ENCODE results near the gene KDF1. TPM values are rescaled to one million over a fixed set of nuclear protein-coding genes. Genes with fewer than 3 reads are reported as not detected.
A peak's percentile ranks its signal among the peaks of the same experiment; 100 is the strongest.

Gene KDF1
- total RNA-seq, 2 donors from 2014 or later: not detected

DNA sequence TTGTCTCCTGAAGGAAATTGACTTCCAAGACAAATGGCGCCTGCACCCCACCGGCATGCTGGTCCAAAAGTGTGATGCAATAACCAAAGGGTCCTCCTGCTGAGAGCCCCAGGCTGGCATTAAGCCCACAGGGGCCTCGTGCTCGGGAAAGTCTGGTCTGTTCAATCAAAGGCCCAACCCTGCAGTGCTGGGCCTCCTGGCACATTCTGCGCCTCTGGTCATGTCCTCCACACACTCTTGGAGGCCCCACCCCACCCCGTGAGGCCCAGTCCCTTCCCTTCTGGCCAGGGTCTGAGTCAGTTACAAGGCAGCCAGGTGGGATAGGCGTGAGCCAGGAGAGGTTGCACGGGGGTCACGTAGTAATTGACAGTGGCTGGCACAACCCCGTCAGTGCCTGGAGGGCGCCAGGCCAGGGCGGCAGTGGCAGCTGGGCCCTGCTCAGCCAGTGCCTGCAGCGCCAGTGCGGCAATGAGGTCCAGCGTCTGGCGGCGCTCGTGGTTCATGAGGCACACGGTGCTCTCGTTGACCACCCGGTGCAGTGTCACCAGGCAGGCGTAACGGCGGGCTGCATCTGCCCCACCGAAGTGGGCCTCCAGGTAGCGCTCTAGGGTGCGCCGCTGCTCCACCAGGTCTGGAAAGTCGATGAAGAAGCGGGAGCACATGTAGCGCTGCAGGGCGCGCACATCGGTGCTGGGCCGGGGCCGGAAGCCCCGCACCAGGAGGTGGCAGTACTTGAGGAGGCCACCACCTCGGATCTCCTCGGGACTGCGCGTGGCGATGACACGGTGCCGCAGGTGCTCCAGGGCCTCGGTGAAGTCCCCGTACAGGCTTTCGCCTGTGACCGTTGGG, 45.6 kb upstream of the KDF1 start:
- Histone ChIP-seq H3K4me1 (ENCODE audit: control insufficient read depth in 1 of 2, low read depth in 2 of 2) (peaks cover 23 to 89% of the 10 kb centered on the region in 2 donors), H3K27ac (no peak overlapping the region)
- no peak for ATAC-seq (ENCODE audit: insufficient number of reproducible peaks, low FRiP score, low read depth)

DNA sequence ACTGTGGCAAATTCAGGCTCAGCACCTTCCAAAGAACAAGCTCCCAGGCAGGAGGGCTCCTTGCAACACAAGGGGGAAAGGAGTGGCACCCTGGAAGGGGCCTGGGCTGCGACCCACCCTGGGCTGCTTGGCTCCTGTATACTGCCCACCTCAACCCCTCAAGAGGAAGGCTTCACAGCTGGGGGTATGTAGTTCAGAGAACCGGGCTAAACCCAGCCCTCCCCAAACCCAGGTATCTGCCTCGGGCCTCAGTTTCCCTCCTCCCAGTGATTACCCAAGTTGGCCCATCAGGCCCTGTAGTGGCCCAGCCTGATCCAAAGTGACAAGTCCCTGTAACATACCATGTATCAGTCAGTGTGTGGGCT, 44.9 kb upstream of the KDF1 start:
- DNase-seq (ENCODE audit: low spot score) (no peak), ATAC-seq (ENCODE audit: insufficient number of reproducible peaks, low FRiP score, low read depth) (no peak)
- peak overlapping the region in 1 of 2 donors; percentile 35 for H3K27ac ChIP-seq
- no peak overlapping the region for H3K4me3 ChIP-seq
- H3K9me3 ChIP-seq: no peaks in the 10 kb centered on the region
- TF ChIP-seq, protein P1, sequence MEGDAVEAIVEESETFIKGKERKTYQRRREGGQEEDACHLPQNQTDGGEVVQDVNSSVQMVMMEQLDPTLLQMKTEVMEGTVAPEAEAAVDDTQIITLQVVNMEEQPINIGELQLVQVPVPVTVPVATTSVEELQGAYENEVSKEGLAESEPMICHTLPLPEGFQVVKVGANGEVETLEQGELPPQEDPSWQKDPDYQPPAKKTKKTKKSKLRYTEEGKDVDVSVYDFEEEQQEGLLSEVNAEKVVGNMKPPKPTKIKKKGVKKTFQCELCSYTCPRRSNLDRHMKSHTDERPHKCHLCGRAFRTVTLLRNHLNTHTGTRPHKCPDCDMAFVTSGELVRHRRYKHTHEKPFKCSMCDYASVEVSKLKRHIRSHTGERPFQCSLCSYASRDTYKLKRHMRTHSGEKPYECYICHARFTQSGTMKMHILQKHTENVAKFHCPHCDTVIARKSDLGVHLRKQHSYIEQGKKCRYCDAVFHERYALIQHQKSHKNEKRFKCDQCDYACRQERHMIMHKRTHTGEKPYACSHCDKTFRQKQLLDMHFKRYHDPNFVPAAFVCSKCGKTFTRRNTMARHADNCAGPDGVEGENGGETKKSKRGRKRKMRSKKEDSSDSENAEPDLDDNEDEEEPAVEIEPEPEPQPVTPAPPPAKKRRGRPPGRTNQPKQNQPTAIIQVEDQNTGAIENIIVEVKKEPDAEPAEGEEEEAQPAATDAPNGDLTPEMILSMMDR (IDR thresholded peaks at IDR 0.05): no peak
- H3K36me3 ChIP-seq: peaks cover 17% of the 10 kb centered on the region
- no peaks in the 10 kb centered on the region for H3K27me3 ChIP-seq (replicated peaks; ENCODE audit: insufficient read depth)
- H3K4me1 ChIP-seq (ENCODE audit: control insufficient read depth in 1 of 2, low read depth in 2 of 2): peaks cover 29 to 90% of the 10 kb centered on the region in 2 donors

More for the DNA sequence above, 45.6 kb upstream of the KDF1 start:
- TF ChIP-seq, protein P1 (IDR thresholded peaks at IDR 0.05): no peak
- H3K4me3 ChIP-seq: no peak overlapping the region
- no peak for DNase-seq (ENCODE audit: low spot score)
- H3K36me3 ChIP-seq: peaks cover 17% of the 10 kb centered on the region
- H3K9me3 ChIP-seq: no peaks in the 10 kb centered on the region
- no peaks in the 10 kb centered on the region for H3K27me3 ChIP-seq (replicated peaks; ENCODE audit: insufficient read depth)

DNA sequence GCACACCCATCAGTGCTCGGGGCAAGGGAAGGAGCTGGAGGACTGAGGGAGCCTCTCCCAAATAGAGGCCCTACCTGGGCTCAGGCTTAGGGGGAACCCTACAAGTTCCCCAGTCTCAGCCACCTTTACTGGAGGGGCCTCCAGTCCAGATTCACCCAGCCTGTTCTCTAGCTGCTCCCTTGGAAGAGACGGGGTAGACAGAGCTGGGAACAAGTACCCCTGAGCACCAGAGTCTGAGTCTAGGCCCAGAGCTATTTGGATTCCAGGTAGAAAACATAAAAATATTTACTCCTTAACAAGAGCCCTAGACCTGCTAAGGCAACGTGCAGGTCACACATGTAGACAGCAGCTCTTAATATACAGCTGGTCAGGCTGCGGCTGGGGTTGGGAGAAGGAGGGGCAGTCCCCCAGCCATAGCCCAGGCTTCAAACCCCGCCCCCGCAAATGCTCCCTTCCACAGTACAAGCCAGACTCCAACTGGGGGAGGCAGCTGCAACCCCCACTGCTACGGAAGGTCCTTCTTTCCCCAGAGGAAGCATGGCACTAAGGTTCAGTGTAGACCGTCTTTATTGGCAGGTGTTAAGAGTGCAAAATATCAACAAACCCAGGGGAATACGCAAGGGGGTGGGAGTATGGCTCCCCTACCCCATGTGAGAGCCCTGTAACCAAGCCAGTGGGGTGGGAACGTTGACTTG, 44.4 kb upstream of the KDF1 start:
- Histone ChIP-seq H3K36me3 (peaks cover 17% of the 10 kb centered on the region), H3K4me1 (ENCODE audit: control insufficient read depth in 1 of 2, low read depth in 2 of 2) (peaks cover 32 to 90% of the 10 kb centered on the region in 2 donors), H3K4me3 (no peak overlapping the region), H3K27ac (peak overlapping the region; percentile 35 to 52), H3K9me3 (no peaks in the 10 kb centered on the region), H3K27me3 (replicated peaks; ENCODE audit: insufficient read depth) (no peaks in the 10 kb centered on the region)
- TF ChIP-seq, protein P1 (IDR thresholded peaks at IDR 0.05): no peak
- DNase-seq (ENCODE audit: low spot score) (no peak), ATAC-seq (ENCODE audit: insufficient number of reproducible peaks, low FRiP score, low read depth) (no peak)

DNA sequence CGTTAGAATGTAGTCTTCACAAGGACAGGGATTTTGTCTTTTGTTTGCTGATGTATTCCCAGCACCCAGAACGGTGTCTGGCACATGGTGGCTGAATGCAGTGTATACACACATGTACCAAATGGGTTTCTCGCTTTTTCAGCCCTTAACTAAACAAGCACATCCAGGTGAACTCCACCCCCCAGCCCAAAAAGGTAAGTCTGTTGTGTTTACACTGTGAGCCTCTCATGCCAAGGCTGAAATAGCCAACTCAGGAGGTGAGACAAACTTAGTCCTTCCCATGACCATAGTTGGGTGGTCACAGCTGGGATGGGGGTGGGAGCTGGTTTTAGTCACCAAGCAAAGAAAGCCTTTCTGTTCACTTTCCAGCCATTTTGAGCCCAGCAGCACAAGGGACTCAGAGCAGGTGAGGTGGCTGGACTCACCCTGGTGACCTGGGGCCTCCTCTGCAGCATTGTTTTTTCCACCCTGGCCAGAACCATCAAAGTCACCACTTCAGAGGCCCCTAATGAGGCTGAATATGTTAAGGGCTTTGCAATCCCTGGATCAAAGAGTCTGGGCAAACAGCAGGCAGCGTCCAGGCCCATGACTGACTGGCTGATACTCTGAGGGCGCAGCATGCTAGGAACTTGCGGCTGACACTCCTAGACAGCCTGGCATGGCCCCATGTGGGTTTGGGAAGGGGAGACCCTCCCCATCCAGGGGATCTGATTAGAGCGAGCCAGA, 43.6 kb upstream of the KDF1 start:
- H3K4me3 ChIP-seq: no peak overlapping the region
- peak overlapping the region; percentile 35 to 52 for H3K27ac ChIP-seq
- no peak for ATAC-seq (ENCODE audit: insufficient number of reproducible peaks, low FRiP score, low read depth)
- no peaks in the 10 kb centered on the region for H3K27me3 ChIP-seq (replicated peaks; ENCODE audit: insufficient read depth)
- no peaks in the 10 kb centered on the region for H3K9me3 ChIP-seq
- no peak for DNase-seq (ENCODE audit: low spot score)
- TF ChIP-seq, protein P1 (IDR thresholded peaks at IDR 0.05): no peak
- peaks cover 32 to 89% of the 10 kb centered on the region in 2 donors for H3K4me1 ChIP-seq (ENCODE audit: control insufficient read depth in 1 of 2, low read depth in 2 of 2)
- peaks cover 17% of the 10 kb centered on the region for H3K36me3 ChIP-seq
